NCI-H1105 treated with DMSO at 0.1 percent for 48 hours (cell line): ENCODE results near the gene NDUFB2.
"Not testable (repeated sequence)": the region's sequence is repeated elsewhere in the genome, so short reads cannot be mapped to it uniquely, and the experiment has no call there.

Experiments
- DNase-seq: peaks from one replicate; lab custom pipeline; 2025; lab: John Stamatoyannopoulos, UW

Gene NDUFB2

GRCh38 chr7:140689199-140690152 lies 7.0 kb upstream of the NDUFB2 start:
- no peak for DNase-seq

- DNase-seq: no peak
Observed at GRCh38 chr7:140691376-140692045, 5.0 kb upstream of the NDUFB2 start.

GRCh38 chr7:140693849-140694248 lies 2.7 kb upstream of the NDUFB2 start:
- not testable (repeated sequence) for DNase-seq

DNA sequence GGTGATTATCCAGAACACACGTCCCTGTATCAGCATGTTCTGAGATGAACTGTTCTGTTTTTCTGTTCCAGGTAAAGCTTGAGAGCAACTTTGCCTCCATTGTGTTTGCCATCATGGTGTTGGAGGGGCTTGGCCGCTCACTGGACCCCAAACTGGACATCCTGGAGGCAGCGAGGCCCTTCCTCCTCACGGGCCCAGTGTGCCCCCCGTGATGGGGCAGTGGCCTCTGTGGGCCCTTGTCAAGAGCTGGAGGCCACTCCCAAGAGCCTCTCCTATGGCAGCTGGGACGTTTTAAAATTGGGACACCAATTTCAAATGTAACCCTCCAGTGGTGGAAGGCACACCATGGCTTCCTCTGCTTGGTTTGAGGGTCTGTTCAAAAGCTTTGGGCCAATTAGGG lies 1.9 kb upstream of the NDUFB2 start:
- DNase-seq: no peak

GRCh38 chr7:140695381-140695780 lies 1.1 kb upstream of the NDUFB2 start:
- no peak for DNase-seq

DNA sequence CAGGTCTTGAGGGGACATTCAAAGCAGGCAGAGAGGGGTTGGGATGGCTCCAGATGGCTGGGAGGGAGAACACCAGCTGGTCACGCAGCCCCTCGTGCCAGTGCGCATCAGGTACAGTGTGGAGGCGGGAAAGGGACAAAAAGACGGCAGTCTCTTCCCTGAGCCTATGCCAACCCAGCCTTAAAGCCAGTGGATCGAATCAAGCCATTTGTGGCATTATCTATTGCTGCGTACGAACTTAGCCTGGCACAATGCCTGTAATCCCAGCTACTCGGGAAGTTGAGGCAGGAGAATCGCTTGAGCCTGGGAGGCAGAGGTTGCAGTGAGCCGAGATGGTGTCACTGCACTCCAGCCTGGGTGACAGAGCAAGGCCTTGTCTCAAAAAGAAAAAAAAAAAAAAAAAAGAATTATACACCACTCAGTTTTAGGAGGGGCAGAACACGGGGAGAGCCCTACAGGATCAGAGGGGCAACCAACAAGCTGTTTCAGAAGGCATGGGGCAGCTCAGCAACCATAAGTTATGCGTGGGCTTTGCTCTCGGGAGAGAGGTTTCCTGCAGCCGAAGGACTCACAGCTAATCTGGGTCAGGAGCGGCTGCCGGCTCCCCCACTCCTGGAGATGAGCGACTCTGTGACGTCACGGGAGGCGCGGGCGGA lies 356 bp upstream of the NDUFB2 start:
- peak; percentile 27 for DNase-seq

GRCh38 chr7:140697447-140698143 lies 1.1 kb downstream of the NDUFB2 start:
- DNase-seq: no peak

DNA sequence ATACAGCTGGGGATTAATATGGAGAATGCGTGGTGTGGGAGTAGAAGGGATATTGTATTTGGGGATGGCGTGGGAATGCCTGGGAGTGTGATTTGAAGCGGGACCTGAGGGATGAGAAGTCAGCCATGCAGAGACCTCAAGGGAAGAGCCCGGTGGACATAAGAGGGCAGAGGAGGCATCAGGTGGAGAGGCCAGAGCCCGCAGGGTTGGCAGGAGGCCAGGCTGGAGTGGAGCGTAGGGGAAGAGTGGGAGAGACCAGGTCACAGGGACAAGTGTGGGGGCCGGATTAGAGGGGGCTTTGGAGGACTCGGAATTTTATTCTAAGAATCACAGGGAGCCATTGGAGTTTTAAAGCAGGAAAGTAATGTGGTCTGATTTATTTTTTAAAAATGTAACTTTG lies 2.0 kb downstream of the NDUFB2 start:
- DNase-seq: no peak

DNA sequence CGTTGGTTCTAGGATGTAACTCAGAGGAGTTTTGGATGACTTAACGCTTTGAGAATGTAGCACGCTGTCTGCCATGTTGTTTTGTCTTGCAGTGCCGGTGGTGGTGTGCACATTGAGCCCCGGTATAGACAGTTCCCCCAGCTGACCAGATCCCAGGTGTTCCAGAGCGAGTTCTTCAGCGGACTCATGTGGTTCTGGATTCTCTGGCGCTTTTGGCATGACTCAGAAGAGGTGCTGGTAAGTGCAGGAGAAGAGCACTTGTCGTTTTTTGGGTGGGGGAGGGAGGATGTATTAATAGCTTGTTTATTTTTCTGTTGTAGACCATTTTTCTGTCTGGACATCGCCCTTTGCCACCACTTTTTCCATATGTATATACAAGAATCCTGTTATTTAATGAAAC lies 6.3 kb downstream of the NDUFB2 start:
- no peak for DNase-seq

DNA sequence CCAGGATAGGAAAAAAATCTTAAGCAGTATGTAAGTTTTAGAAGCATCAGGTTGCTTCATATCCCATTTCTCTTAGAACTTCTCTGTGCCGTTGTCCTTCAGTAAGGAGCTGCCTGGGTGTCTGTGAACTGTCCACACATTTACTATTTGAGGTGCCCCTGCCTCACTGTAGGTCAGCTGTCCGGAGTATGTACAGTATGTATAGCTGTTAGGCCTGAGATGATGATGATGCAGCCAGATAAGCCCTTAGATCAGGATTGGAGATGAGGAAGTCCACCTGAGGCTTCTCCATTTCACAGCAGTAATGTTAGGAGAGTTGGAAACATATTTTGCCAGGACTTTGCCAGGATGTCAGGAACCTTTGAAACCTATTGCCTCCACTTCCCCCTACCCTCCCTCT lies 7.7 kb downstream of the NDUFB2 start:
- no peak for DNase-seq

DNA sequence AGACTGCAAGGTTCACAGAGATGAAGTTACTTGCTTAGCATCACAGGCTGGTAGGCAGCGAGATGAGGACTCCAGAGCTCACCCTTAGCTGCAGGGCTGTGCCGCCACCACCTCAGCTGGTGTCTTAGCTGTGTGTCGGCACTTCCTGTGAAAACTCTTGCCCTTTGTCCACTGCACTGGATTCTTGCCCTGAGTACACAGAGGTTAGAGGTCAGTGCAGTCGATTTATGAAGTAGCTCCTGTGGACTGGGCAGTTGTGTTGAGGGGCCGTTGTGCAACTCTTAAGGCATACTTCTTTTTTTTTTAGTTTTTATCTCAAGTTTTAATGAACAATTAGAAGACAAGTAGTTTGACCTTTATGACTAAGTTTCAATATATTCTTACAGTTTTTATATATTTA lies 10.6 kb downstream of the NDUFB2 start:
- no peak for DNase-seq

DNA sequence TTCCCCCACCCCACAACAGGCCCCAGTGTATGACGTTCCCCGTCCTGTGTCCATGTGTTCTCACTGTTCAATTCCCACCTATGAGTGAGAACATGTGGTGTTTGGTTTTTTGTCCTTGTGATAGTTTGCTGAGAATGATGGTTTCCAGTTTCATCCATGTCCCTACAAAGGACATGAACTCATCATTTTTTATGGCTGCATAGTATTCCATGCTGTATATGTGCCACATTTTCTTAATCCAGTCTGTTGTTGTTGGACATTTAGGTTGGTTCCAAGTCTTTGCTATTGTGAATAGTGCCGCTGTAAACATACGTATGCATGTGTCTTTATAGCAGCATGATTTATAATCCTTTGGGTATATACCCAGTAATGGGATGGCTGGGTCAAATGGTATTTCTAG lies 12.3 kb downstream of the NDUFB2 start:
- DNase-seq: not testable (repeated sequence)

DNA sequence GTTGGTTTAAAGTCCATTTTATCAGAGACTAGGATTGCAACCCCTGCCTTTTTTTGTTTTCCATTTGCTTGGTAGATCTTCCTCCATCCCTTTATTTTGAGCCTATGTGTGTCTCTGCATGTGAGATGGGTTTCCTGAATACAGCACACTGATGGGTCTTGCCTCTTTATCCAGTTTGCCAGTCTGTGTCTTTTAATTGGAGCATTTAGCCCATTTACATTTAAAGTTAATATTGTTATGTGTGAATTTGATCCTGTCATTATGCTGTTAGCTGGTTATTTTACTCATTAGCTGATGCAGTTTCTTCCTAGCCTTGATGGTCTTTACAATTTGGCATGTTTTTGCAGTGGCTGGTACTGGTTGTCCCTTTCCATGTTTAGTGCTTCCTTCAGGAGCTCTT lies 15.9 kb downstream of the NDUFB2 start:
- DNase-seq: not testable (repeated sequence)

- no peak for DNase-seq
Observed at GRCh38 chr7:140714331-140715040, 18.0 kb downstream of the NDUFB2 start.

GRCh38 chr7:140719721-140720120 lies 23.2 kb downstream of the NDUFB2 start:
- no peak for DNase-seq

DNA sequence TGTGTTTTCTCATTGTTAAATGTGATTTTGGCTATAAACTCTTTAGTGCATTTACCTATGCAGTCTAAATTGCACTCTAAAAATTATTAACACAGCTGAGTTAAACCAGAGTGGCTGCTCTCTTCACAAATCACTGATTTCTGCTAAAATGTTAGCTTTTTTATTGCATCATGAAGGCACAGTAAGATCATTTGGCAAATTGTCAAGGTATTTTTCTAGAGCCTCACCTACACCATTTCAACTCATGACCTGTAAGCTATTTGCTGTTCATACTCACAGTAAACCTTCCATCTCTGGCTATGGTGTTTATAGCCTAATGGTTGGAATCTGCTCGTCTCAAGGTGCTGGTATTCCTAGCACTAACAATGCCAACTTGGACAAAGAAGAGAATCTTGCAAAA lies 25.7 kb downstream of the NDUFB2 start:
- DNase-seq: no peak

GRCh38 chr7:140723006-140723405 lies 26.5 kb downstream of the NDUFB2 start:
- no peak for DNase-seq

GRCh38 chr7:140723574-140723973 lies 27.1 kb downstream of the NDUFB2 start:
- DNase-seq: no peak

- no peak for DNase-seq
Observed at GRCh38 chr7:140724706-140725105, 28.2 kb downstream of the NDUFB2 start.

DNA sequence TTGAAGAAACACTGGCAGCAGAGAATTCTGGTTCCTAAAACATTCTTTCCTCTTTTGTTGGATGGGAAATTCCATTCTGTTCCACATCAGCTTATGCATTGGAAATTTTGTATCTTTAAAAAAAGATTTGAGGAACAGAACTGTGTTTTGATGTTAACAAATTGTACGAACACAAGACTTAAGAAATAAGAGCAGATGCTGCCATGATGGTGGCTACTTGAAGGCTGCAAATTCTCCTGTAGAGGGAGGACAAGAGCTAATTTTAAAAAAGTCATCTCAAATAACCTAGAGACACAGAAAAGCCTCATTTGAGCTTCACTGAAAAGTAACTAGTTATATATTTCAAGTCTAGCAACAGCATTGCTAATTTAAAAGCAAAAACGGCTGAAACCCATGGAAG lies 29.8 kb downstream of the NDUFB2 start:
- no peak for DNase-seq

DNA sequence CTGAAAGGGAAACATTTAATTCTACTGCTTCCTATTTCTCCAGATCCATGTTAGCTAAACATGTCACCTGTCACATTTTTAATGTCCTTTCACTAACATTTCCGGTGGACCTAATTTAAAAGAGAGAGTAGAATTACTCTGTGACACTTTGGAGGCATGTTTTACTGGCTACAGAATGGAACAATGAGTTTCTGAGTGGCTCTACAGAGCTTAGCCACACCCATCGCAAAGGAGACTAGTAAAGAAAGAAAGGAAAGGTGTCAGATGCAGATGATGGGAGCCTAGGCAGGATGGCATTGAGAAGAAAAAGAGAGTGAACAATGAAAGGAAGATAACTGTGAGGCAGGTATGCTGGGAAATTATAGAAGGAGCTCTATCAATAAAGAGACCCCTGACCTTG lies 35.9 kb downstream of the NDUFB2 start:
- no peak for DNase-seq

DNA sequence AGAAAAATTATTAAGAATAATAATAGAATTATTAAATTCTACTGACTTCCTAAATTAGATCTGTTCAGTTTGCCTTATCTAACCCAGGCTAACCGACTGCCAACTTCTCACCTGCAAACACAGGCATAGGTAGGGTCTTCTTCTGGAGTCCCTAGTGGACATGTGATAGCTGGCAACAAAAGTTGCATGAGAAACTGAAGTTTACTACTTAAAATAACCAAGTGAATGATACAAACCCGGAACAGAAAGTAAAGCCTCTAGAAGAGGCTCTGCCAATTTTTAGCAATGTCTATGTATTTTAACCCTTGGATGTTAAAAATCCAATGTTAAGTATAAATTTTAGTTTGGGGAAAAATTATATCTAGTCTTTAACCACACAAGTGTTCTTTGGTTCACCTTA lies 37.6 kb downstream of the NDUFB2 start:
- DNase-seq: no peak
